COLO668 (cell line): ENCODE results near the gene PTPN23.

Experiments
- DNase-seq: peaks from one replicate; lab custom pipeline; 2025; ENCODE audit not compliant: unreplicated experiment; lab: John Stamatoyannopoulos, UW

The PTPN23 gene

DNA sequence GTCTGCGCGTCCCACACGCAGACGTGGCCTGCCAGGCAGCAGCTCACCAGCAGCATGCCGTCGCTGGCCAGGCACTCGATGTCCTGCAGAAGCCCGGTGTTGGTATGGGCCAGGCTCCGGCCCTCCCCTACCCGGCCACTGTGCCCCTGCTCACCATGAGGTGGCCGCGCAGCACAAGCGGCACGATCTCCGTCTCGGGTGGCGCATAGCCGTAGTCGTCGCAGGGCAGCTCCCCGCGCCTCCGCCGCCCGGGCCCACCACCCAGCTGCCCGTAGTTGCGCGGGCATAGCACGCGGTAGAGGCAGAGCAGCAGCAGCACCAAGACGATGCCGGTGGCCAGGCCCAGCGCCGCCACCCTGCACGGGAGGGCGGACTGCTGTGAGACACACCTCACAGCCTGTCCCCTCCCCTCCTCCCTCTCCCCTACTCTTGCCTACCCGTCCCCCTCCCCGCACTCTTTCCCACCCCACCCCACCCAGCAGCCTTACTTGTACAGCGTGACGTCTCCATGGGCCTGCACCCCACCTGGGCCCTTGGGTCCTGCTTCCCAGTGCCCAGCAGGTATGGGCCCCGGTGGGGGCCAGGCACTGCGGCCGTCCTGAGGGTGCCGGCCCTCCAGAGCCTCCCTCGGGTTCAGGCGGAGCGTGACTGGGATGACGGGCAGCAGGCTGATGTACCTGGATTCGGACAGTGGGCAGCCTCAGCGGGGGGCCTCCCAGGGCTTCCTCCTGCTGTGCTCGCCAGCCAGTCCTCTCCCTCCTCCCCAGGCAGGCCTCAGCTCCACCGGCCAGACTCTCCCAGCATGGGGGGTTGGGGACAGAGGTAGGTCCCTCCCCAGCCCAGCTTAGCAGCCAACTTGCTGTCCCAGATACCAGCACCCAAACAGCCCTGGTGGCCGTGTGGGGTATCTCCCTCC is 37.6 kb downstream of the PTPN23 start:
- DNase-seq, result no peak

DNA sequence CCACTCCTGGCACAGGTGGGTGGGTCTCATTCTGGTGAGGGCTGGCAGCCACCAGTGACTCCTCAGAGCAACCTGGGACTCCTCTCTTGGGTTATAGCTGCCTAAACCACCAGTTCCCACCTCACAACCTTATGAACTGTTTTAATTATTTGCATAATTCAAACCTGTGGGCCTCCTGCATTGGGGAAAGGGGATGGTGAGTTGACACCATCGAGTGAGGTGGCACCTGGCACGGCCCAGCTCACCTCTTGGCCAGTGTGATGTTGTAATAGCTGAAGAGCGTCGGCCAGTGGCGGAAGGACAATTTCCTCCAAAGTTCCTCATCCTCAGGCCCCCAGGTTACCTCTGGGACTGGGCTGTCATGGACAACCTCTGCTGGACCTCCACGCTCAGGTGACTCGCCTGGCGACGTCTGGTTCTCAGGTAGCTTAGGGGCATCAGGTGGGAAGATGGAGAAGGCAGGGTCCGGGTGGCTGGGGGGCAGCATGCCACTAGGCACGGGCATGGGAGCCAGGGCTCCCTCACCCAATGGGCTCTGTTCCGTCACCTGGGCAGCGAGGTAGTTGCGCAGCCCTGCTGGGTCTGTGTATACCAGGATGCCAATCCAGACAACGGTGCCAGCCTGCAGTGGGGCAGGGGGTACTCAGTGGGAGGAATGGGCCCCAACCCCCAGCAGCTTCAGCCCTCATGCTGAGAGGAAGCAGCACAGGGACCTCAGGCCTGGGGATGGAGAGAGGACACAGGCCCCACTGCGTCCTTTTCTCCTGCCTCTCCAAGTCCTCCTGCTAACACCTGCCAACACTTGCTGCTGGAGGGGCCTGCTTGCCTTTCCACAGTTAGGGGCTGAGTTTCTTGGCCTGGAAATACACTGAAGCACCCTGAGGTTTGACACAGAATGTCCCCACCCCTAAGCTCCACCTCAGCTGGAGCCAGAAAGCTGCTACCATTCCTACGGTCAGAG is 38.5 kb downstream of the PTPN23 start:
- no peak for DNase-seq

DNA sequence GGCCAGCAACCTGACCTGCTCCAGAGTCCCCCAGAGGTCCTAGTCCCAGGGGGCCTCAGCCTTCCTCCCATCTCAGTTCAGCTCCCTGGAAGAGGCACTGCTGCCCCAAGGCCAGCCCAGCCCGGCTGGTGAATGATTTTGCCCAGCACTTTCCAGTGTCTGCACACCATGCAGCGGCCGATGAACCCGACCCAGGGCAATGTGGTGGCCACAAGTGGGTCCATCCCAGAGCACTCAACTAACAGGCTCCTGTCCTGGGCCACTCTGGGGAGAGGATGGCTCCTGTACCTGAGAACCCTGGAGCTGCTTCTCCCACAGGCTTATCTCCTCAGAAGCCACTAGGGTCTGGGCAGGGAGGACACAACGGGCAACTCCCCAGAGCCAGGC is 39.2 kb downstream of the PTPN23 start:
- DNase-seq, result no peak

DNA sequence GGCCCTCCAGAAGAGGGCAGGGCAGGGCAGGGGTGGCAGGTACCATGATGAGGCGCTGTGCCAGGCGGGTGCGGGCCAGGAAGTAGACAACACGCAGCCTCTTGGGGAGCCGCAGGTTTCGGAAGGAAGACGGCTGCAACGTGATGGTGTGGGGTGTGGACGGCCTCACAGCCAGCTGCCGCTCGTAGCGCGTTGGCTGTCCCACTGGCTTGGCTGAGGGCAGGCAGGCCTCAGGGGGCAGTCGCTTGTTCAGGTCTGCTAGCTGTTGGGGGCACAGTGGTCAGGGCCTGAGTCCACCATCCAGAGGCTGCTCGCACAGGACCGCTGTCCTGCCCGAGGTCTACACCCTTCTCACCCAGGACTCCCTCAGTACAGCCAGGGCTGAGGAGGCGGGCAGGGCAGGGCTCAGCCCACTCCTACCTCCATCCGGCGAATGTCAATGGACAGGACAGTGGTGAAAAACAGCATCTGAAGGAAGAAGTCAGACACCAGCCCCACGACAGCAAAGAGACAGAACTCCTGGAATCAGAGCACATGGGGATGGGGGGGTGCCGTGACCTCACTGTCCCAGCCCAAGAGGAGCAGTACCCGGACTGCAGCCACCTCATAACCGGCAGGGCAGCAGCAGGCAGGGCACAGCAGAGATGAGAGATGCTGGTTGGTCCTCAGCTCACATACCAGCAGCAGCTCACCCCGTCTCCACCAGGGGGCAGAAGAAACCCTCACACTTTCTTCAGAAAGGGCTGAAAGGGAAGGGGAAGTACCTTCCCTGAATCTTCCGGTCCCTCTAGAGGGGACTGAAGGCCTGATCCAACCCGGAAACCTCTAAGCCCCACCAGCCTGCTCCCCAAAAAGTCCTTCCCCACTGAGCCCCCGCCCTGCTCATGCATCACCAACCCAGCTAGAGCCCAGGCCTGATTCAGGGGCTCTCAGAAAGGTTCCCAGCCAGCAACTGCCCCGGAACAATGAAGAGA is 40.0 kb downstream of the PTPN23 start:
- DNase-seq, result peak; percentile 69

DNA sequence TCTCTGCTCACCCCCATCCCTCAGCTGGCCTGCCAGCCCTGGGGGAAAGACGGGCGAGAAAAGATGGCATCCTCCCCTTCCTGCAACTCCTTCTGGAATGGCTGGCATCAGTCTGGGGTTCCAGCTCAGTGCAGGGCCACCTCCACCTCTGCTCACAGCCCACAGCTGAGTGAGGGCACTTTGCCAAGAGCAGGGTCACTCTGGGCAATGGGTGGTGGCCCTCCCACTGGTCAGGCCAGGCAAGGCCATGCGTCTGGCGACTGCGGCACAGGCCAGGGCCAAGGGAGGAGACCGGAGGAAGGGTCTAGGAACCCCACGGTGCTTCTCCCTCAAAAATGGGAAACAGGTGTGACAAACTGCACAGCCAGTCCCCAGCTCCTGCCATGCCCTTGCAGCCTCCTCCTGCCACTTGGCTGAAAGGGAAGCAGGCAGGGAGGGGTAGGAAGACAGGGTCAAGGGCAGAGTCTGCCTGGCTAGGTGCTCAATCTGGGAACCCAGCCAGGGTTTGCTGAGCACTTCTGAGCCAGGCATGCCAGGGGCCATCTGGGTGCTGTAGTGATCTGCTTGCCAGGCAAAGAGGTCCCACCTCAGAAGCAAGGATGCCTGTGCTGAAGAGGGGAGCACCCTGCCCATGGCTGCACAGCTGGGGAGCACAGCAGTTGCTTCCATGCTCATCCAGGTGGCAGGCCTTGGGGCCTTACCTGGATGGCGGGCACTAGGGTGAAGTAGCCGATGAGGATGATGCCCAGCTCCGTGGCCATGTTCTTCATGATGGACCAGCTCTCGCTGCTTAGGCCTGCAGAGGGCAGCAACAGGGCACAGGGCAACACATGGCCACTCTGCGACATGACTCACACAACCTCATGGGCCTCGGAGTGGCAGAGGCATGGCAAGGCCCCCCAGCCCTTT is 41.2 kb downstream of the PTPN23 start:
- DNase-seq, result no peak

DNA sequence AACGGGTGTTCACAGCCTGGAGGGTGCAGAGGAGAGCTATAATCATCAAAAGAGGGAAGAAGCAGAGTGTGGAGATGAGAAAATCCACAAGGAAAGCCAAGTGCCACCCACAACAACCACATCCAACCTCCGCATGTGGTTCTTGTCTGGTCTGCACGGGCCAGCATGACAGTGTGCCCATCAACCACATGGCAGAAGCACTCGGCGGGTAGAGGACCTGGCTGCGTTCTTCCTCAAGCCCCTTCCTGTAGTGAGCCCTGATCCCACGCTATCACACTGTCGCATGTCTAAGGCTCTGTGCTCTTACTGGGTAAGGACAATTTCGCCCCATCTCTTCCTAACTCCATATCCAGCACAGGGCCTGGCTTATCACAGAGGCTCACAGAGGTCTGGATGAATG is 41.9 kb downstream of the PTPN23 start:
- DNase-seq, result no peak

DNA sequence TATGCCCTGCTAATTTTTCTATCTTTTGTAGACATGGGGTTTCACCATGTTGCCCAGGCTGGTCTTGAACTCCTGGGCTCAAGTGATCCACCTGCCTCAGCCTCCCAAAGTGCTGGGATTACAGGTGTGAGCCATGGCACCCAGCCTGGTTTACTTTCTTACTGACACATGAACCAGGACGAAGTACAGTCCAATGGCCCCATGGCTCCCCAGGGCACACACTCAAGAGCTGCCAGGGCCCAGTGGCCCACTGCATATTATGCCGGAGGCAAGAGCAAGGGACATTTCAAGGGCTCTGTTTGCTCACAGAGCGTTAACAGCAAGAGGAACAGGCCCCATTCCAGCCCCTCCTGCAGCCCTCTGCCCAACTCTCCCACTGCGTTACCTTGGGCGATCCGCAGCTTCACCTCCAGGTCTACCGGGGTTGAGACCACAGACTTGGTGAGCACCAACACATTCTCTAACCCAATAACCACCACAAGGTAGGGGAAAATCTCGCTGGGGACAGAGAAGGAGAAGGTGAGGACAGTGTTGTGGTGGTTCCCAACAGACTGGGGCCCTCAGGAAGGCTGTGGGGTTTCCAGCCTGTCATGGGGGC is 42.8 kb downstream of the PTPN23 start:
- DNase-seq, result no peak

DNA sequence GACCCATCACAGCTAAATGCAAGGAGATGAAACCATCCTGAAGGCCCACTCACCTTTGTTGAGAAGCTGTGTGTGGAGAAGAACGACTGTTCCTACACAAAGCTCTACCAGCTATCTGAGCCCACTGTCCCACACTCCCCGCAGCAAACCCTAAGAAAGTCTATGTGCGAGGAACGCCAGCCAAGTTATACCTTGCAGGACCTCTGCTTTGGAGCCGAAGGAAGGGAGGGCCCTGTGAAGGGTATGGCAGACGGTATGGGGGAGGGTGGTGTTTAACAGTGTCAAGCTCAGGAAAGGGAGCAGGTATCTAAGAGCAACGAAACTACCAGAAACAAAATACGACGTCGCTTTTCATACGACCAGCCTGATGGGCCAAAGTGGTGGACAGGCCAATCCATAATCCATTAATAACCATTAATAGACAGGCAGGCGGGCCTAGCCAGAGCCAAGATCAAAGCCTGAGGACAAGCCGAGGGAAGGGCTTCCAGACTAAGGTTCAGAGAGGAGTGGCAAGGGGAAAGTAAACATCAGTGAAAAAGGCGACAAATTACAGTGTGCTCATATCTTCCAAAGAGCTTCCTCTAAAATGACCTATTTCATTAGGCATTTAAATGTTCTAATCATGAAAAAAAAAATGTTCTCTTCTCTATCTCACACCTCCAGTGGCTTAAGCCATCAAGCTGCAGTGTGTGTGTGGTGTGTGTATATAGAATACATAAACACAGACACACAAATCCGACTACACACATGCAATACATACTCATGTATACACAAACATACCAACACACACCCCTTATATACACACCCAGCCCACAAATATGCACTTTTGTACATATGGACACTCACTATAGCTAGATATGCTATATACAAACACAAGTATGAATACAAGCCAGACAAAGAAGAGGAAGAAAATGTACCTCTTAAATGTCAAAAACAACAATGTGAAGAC is 43.9 kb downstream of the PTPN23 start:
- no peak for DNase-seq

DNA sequence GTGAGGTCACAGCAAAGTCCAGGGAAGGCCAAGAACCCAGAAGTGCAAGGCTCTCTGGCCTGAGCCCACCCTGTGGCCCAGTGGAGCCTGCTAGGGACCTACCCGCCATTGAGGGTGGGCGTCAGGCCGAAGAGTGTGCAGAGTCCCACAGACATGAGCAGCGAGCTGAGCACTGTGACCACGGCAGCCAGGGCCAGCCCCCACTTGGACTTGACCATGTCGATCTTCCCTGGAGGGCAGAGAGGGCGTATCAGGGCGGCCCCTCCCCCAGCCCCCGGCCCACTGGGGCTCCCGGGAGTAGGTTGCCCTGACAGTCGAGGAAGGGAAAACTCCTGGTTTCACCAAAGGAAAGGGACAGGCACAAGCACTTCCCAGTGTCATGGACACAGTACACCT is 44.6 kb downstream of the PTPN23 start:
- DNase-seq, result no peak

DNA sequence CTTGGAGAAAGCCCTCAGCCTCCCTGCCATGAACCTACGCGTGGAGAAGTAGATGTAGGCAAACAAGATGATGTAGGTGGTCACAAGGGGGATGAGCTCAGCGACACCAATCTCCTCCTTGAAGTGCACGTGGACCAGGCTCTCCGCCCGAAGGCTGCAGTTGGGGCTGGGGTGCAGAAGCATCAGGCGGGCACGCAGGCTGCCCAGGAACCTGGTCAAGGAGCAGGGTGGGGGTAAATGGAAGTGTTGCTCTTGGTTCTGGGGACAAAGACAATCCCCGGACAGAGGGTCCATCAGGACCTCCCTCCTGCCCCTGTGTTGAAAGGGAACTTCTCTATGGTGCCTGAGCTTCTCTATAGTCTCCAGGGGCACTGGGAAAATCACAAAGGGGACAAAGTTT is 45.1 kb downstream of the PTPN23 start:
- DNase-seq, result no peak

DNA sequence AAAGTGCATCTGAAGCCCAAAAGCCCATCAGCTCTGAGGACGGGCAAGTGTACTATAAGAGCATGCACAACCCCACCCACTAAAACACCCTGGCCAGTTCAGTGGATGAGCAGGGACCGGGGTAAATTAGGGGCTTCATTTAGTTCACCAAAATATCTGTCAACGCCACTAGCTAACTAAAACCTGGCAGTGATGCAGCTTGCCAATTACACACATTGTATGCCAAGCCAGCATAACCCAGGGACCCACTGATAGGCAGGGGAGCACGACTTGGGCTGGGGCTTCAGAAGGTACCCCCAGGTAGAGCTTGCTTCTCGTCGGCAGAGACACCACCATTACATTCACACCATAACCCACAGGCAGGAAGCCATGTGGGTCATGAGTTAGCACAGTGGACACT is 47.0 kb downstream of the PTPN23 start:
- no peak for DNase-seq

DNA sequence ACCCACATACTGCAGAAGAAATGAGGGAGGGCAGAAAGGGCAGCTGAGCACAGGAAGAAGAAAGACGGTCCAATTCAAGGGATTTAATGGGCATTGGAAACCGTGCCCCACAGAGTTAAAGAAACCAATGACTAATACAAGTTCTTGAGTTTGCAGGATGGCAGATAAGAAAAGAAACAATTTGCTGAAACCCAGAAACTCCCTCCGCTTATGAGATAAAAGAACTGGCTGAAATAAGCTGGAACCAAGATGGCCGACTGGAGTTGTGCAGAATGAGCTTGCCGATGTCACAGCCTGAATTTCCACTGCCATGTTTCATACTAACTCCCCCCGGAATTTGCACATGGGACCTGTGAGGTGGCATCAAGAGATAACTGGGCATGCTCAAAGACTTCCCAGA is 47.8 kb downstream of the PTPN23 start:
- DNase-seq, result no peak

DNA sequence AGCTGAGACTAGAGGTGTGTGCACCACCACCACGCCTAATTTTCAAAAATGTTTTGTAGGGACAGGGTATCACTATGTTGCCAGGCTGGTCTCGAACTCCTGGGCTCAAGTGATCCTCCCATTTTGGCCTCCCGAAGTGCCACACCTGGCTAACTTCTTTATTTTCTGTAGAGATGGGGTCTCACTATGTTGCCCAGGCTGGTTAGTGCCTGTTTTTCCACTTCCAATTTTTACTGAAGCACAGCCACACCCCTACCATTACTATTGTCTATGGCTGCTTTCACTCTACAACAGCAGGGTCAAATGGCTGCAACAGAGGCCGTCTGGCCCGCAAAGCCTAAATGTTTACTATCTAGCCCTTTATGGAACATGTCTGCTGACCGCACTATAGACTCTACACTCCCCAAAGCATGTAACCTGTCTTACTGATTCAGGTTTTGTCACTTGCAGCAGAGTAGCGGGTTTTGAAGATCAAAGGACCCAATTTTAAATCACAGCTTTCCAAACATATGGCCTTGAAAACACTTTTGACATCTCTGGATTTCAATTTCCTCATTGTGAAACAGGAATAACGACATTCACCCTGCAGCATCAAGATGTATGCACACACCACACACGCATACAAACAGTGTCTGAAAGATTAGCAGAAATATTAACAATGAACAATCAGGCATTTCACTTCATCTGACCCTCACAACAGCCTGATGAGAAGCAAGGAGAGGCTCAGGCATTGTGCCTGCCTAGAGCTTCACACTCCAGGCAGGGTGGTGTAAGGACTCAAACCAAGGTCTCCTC is 48.9 kb downstream of the PTPN23 start:
- no peak for DNase-seq

DNA sequence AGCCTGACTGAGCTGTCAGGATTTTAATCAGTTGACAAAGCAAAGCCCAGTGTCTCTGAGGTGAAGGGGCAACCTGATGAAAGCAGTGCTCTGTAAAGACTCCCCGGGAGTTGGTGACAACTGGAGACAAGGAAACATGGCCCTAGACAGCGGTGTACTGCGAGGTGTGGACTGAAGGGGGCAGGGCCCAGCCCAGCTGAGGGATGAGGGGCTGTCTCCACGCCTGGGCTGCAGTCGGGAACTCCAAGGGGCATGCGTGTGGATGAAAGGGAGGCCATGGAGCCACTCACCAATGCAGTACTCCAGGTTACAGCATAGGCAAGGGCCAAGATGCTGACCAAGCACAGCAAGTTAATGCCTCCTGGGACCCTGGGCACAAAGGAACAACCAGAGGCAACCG is 49.8 kb downstream of the PTPN23 start:
- DNase-seq, result no peak

DNA sequence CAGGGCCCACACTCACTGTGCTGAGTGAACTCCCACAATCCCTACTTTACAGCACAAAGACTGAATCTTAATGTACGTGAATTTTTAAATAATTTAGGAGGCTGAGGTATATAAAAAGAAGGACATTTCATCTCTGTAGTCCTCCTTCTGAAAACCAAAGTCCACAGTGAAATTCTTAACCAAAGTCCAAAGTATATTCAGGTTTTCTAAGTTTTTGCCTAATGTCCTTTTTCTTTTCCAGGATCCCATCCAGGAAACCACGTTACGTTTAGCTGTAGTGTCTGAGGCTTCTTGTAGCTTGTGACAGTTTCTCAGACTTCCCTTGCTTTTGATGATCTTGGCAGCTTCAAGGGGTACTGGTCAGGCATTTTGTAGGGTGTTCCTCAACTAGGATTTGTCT is 50.4 kb downstream of the PTPN23 start:
- no peak for DNase-seq

DNA sequence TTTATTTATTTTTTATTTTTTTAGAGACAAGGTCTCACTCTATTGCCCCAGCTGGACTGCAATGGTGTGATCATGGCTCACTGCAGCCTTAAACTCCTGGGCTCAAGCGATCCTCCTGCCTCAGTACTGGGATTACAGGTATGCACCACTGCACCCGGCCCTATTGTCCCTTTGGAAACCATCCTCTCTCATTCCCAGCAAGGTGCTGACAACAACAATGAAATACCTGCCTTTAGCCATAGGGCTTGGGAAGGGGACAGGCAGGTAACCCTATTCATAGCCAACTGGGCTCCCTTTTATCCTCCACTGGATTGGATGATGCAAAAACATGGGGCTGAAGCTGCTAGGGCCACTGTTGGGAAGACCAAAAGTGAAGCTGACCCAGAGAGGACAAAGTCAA is 51.9 kb downstream of the PTPN23 start:
- no peak for DNase-seq

DNA sequence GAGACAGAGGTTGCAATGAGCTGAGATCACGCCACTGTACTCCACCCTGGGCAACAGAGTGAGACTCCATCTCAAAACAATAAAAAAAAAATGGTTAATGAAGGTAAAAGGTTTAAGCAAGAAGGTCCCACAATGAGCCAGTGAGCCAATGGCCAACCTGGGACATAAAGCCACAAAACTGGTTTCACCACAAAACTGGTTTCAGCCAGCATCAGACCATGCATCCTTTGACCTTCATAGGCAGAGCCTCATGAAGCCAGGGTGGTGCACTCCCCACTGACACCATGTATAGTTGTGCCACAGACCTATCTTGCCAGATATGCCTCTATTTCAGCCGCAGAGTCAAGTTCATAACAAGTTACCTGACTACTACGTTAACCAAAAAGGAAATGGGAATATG is 53.0 kb downstream of the PTPN23 start:
- DNase-seq, result no peak
